IMR-90 (cell line): ENCODE results near the gene CDH3. TPM values are rescaled to one million over a fixed set of nuclear protein-coding genes. Genes with fewer than 3 reads are reported as not detected.

Experiments used
- ATAC-seq: fragments of 200-7000 bp; cut with Tn5 transposase; 2 replicates; pipeline ENCODE4 v1.9.1; 2020; ENCODE audit warnings: low read depth, mild to moderate bottlenecking, moderate library complexity
- BruUV-seq: library from RNA; stranded (reverse); fragments of 400-500 nt; replicated peaks from 2 replicates; lab custom pipeline; 2021; lab: Mats Ljungman, UMichigan
- CTCF ChIA-PET: fragments of 300-600 bp; formaldehyde crosslinking; extraction: SDS; loops from one replicate; lab custom pipeline; 2021; ENCODE audit warnings: antibody characterized with exemption; lab: Yijun Ruan, JAX
- POLR2A ChIA-PET: fragments of 300-600 bp; sonication (Branson Sonifier 250); formaldehyde crosslinking; loops from one replicate; lab custom pipeline; 2022; ENCODE audit warnings: antibody characterized with exemption; ENCODE audit not compliant: unreplicated experiment; lab: Charles Lee
- DNase-seq: peaks from one replicate; pipeline ENCODE4 v3.0.0; 2013
- H2AFZ ChIP-seq: replicated peaks from 2 replicates; pipeline ENCODE3; 2013; ENCODE audit warnings: low read length, mild to moderate bottlenecking; ENCODE audit not compliant: poor library complexity
- H2AK5ac ChIP-seq: 2 replicates; pipeline ENCODE4 v1.6.1; 2013; ENCODE audit warnings: low read depth, low read length, inconsistent platforms
- H2AK9ac ChIP-seq: replicated peaks from 2 replicates; pipeline ENCODE3; 2013; ENCODE audit warnings: mild to moderate bottlenecking, low read depth, low read length, moderate library complexity; ENCODE audit not compliant: poor library complexity
- H2BK120ac ChIP-seq: 2 replicates; pipeline ENCODE4 v1.6.1; 2013; ENCODE audit warnings: low read depth, low read length, inconsistent platforms
- H2BK15ac ChIP-seq: 3 replicates; pipeline ENCODE4 v1.6.1; 2013; ENCODE audit warnings: low read depth, low read length, inconsistent platforms
- H2BK20ac ChIP-seq: 2 replicates; pipeline ENCODE4 v1.6.1; 2013; ENCODE audit warnings: low read depth, mild to moderate bottlenecking, inconsistent platforms, low read length, moderate library complexity
- H2BK5ac ChIP-seq: 2 replicates; pipeline ENCODE4 v1.6.1; 2013; ENCODE audit warnings: mild to moderate bottlenecking, low read depth, low read length, inconsistent platforms; ENCODE audit not compliant: poor library complexity, severe bottlenecking
- H3K14ac ChIP-seq: replicated peaks from 2 replicates; pipeline ENCODE4 v1.6.1; 2013; ENCODE audit warnings: low read depth, low read length, inconsistent platforms
- H3K18ac ChIP-seq: 2 replicates; pipeline ENCODE4 v1.6.1; 2013; ENCODE audit warnings: low read depth, low read length, control low read depth
- H3K23ac ChIP-seq: 2 replicates; pipeline ENCODE4 v1.6.1; 2013; ENCODE audit warnings: low read depth, low read length, inconsistent platforms
- H3K27ac ChIP-seq: 2 replicates; pipeline ENCODE4 v1.5.1; 2013; ENCODE audit warnings: mild to moderate bottlenecking, control low read depth, low read length; ENCODE audit not compliant: insufficient read depth
- H3K27me3 ChIP-seq: 2 replicates; pipeline ENCODE4 v1.6.1; 2013; ENCODE audit warnings: low read length; ENCODE audit not compliant: control insufficient read depth, insufficient read depth
- H3K36me3 ChIP-seq: 2 replicates; pipeline ENCODE4 v1.6.1; 2013; ENCODE audit warnings: low read length, mixed read lengths; ENCODE audit not compliant: control insufficient read depth, insufficient read depth
- H3K4ac ChIP-seq: 2 replicates; pipeline ENCODE4 v1.6.1; 2013; ENCODE audit warnings: low read depth, low read length, inconsistent platforms
- H3K4me1 ChIP-seq: 2 replicates; pipeline ENCODE4 v1.6.1; 2013; ENCODE audit warnings: low read length, mixed read lengths; ENCODE audit not compliant: control insufficient read depth, insufficient read depth
- H3K4me2 ChIP-seq: 2 replicates; pipeline ENCODE4 v1.6.1; 2013; ENCODE audit warnings: low read depth, mild to moderate bottlenecking, control low read depth, low read length, moderate library complexity
- H3K4me3 ChIP-seq: 2 replicates; pipeline ENCODE4 v1.5.1; 2013; ENCODE audit warnings: low read depth, mild to moderate bottlenecking, control low read depth, low read length, moderate library complexity; ENCODE audit not compliant: insufficient read depth
- H3K56ac ChIP-seq: 2 replicates; pipeline ENCODE4 v1.6.1; 2013; ENCODE audit warnings: low read length, inconsistent platforms; ENCODE audit not compliant: insufficient read depth; ENCODE audit errors: extremely low read depth
- H3K79me1 ChIP-seq, 2 experiments: 2 replicates each; pipeline ENCODE4 v1.6.1; 2013; ENCODE audit warnings: low read length in 2 of 2, inconsistent platforms in 1 of 2, low read depth in 1 of 2
- H3K9ac ChIP-seq: 2 replicates; pipeline ENCODE4 v1.6.1; 2013; ENCODE audit warnings: low read depth, low read length, control low read depth
- H3K9me1 ChIP-seq: 2 replicates; pipeline ENCODE4 v1.6.1; 2013; ENCODE audit warnings: low read length, inconsistent platforms; ENCODE audit not compliant: insufficient read depth
- H3K9me3 ChIP-seq: 2 replicates; pipeline ENCODE4 v1.6.1; 2013; ENCODE audit warnings: low read length; ENCODE audit not compliant: control insufficient read depth, insufficient read depth
- H4K20me1 ChIP-seq: 2 replicates; pipeline ENCODE4 v1.6.1; 2013; ENCODE audit warnings: low read length, inconsistent platforms; ENCODE audit not compliant: insufficient read depth
- H4K5ac ChIP-seq: 2 replicates; pipeline ENCODE4 v1.6.1; 2013; ENCODE audit warnings: mild to moderate bottlenecking, low read depth, low read length, control low read depth
- H4K8ac ChIP-seq, 2 experiments: 2 replicates each; pipeline ENCODE4 v1.6.1; 2013; ENCODE audit warnings: low read depth in 2 of 2, low read length in 2 of 2, control low read depth in 1 of 2, inconsistent platforms in 1 of 2
- H4K91ac ChIP-seq: 2 replicates; pipeline ENCODE4 v1.6.1; 2013; ENCODE audit warnings: low read depth, low read length, inconsistent platforms; ENCODE audit not compliant: insufficient read depth
- BHLHE40 ChIP-seq: fragments of 150-350 bp; IDR thresholded peaks from 2 replicates; pipeline ENCODE4 v1.6.1; 2016; ENCODE audit warnings: mild to moderate bottlenecking, low read depth, low read length
- CEBPB ChIP-seq: IDR thresholded peaks from 2 replicates; pipeline ENCODE4 v1.6.1; 2012; ENCODE audit warnings: low read depth, low read length, improper control_type of control experiment
- CHD1 ChIP-seq: IDR thresholded peaks from 2 replicates; pipeline ENCODE4 v1.6.1; 2012; ENCODE audit warnings: low read depth, low read length, improper control_type of control experiment
- MAFK ChIP-seq: IDR thresholded peaks from 2 replicates; pipeline ENCODE4 v1.6.1; 2012; ENCODE audit warnings: low read depth, low read length, improper control_type of control experiment
- MAZ ChIP-seq: IDR thresholded peaks from 2 replicates; pipeline ENCODE4 v1.6.1; 2012; ENCODE audit warnings: low read depth, mild to moderate bottlenecking, low read length, improper control_type of control experiment, moderate library complexity, borderline replicate concordance
- MXI1 ChIP-seq: IDR thresholded peaks from 2 replicates; pipeline ENCODE4 v1.6.1; 2012; ENCODE audit warnings: low read depth, mild to moderate bottlenecking, low read length, moderate library complexity, borderline replicate concordance
- NFE2L2 ChIP-seq: fragments of 150-350 bp; IDR thresholded peaks from 2 replicates; pipeline ENCODE4 v1.6.1; 2016; ENCODE audit warnings: low read depth, mild to moderate bottlenecking, low read length
- POLR2A ChIP-seq: IDR thresholded peaks from 2 replicates; pipeline ENCODE4 v1.6.1; 2012; ENCODE audit warnings: mild to moderate bottlenecking, low read depth, low read length
- RAD21 ChIP-seq: IDR thresholded peaks from 2 replicates; pipeline ENCODE4 v1.6.1; 2012; ENCODE audit warnings: low read length, improper control_type of control experiment
- RFX5 ChIP-seq: IDR thresholded peaks from 2 replicates; pipeline ENCODE4 v1.8.0; 2012; ENCODE audit warnings: low read depth, mild to moderate bottlenecking, low read length, moderate library complexity
- SMC3 ChIP-seq: fragments of 150-350 bp; IDR thresholded peaks from 2 replicates; pipeline ENCODE4 v1.6.1; 2016; ENCODE audit warnings: low read depth, mild to moderate bottlenecking, antibody characterized with exemption, low read length, moderate library complexity
- WGBS, 2 experiments: methylation state at CpG; one replicate each; pipeline versions ENCODE4 v1.1.5 to v1.1.7; 2013; ENCODE audit warnings: missing lambda C conversion rate in 2 of 2; ENCODE audit not compliant: insufficient read length in 1 of 2; ENCODE audit errors: extremely low coverage in 2 of 2; 5-methylcytosine and 5-hydroxymethylcytosine counted together
- dilution Hi-C: fragments of 300-500 bp; cut with HindIII; formaldehyde crosslinking; loops from one replicate; pipeline ENCODE4 v1.14.3; 2018; ENCODE audit warnings: low sequenced_read_pairs; ENCODE audit not compliant: unreplicated experiment
- in situ Hi-C: fragments of 300-500 bp; cut with MboI; formaldehyde crosslinking; loops from 3 replicates; pipeline ENCODE4 v1.14.3; 2019; ENCODE audit warnings: low sequenced_read_pairs, inconsistent platforms, mixed read lengths
- intact Hi-C: fragments of 100-400 bp; cut with micrococcal nuclease; formaldehyde crosslinking; loops from 2 replicates; pipeline ENCODE4 v1.10.0; 2022
- polyA plus RNA-seq, 3 experiments: library from polyadenylated mRNA; depleted of rRNA; stranded (reverse); fragments of >200 nt; gene quantifications; 2 replicates each; pipeline ENCODE4 v1.2.3, GENCODE V29; 2012; ENCODE audit warnings: low replicate concordance in 1 of 3
- total RNA-seq: library from RNA; depleted of rRNA; stranded (reverse); fragments of >200 nt; gene quantifications from 2 replicates; pipeline ENCODE4 v1.2.3, GENCODE V29; 2012
- TF ChIP-seq, protein P1 (sequence below): conservative IDR thresholded peaks from 2 replicates; pipeline ENCODE4 v1.5.1; 2012; ENCODE audit warnings: mild to moderate bottlenecking, low read depth, low read length, improper control_type of control experiment
- TF ChIP-seq, protein P2 (sequence below): fragments of 150-350 bp; IDR thresholded peaks from 2 replicates; pipeline ENCODE4 v1.6.1; 2017; ENCODE audit warnings: mild to moderate bottlenecking, antibody characterized with exemption, low read length, low read depth
- TF ChIP-seq, protein P3 (sequence below): fragments of 150-350 bp; IDR thresholded peaks from 2 replicates; pipeline ENCODE4 v1.6.1; 2016; ENCODE audit warnings: low read depth, mild to moderate bottlenecking, low read length, moderate library complexity, borderline replicate concordance

The CDH3 gene
- total and polyA plus RNA-seq, 2 of the 4 experiments (the other 2 are of a cell fraction) = not detected

DNA sequence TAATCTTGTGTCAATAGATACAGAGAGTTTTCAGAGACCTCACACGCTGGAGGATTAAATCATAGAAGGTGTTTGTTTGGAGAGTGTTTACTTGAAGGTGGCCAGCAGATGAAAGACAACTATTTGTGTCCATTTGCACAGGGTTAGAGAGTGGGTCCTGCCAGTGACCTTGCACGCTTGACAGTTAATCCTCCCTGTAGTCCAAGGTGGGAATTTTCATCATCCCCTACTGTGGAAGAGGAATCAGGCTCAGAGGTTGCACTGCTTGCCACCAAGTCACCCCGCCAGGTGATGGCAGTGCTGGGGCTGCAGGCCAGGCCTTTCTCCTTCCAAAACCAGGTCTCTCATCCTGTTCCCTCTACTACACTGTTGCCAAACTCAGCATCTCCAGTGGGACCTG is 104.3 kb downstream of the CDH3 start:
- H2BK15ac ChIP-seq = no peak overlapping the region
- no peaks in the 10 kb centered on the region for H3K79me1 ChIP-seq
- no peak overlapping the region for H4K5ac ChIP-seq
- intact Hi-C loops = no loop called here
- H3K18ac ChIP-seq = no peak overlapping the region
- DNase-seq (no peak), ATAC-seq (no peak)
- no peak overlapping the region for H2AFZ ChIP-seq
- no peak overlapping the region for H2BK120ac ChIP-seq
- H3K14ac ChIP-seq = no peak overlapping the region
- no peaks in the 10 kb centered on the region for H3K36me3 ChIP-seq
- POLR2A ChIA-PET = no interaction called here
- no peaks in the 10 kb centered on the region for H3K4me1 ChIP-seq
- H3K23ac ChIP-seq = no peak overlapping the region
- H4K91ac ChIP-seq = no peak overlapping the region
- TF ChIP-seq CEBPB (no peak), NFE2L2 (no peak), SMC3 (no peak), BHLHE40 (no peak), RAD21 (no peak), MAFK (no peak), POLR2A (no peak), CHD1 (no peak), MXI1 (no peak), RFX5 (no peak), MAZ (no peak)
- TF ChIP-seq, protein P1, sequence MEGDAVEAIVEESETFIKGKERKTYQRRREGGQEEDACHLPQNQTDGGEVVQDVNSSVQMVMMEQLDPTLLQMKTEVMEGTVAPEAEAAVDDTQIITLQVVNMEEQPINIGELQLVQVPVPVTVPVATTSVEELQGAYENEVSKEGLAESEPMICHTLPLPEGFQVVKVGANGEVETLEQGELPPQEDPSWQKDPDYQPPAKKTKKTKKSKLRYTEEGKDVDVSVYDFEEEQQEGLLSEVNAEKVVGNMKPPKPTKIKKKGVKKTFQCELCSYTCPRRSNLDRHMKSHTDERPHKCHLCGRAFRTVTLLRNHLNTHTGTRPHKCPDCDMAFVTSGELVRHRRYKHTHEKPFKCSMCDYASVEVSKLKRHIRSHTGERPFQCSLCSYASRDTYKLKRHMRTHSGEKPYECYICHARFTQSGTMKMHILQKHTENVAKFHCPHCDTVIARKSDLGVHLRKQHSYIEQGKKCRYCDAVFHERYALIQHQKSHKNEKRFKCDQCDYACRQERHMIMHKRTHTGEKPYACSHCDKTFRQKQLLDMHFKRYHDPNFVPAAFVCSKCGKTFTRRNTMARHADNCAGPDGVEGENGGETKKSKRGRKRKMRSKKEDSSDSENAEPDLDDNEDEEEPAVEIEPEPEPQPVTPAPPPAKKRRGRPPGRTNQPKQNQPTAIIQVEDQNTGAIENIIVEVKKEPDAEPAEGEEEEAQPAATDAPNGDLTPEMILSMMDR = no peak
- TF ChIP-seq, protein P2, sequence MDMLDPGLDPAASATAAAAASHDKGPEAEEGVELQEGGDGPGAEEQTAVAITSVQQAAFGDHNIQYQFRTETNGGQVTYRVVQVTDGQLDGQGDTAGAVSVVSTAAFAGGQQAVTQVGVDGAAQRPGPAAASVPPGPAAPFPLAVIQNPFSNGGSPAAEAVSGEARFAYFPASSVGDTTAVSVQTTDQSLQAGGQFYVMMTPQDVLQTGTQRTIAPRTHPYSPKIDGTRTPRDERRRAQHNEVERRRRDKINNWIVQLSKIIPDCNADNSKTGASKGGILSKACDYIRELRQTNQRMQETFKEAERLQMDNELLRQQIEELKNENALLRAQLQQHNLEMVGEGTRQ = no peak
- TF ChIP-seq, protein P3, sequence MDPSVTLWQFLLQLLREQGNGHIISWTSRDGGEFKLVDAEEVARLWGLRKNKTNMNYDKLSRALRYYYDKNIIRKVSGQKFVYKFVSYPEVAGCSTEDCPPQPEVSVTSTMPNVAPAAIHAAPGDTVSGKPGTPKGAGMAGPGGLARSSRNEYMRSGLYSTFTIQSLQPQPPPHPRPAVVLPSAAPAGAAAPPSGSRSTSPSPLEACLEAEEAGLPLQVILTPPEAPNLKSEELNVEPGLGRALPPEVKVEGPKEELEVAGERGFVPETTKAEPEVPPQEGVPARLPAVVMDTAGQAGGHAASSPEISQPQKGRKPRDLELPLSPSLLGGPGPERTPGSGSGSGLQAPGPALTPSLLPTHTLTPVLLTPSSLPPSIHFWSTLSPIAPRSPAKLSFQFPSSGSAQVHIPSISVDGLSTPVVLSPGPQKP = no peak
- H3K4me2 ChIP-seq = no peak overlapping the region
- dilution Hi-C loops = no loop called here
- no peak overlapping the region for H3K4me3 ChIP-seq
- no peak overlapping the region for H3K56ac ChIP-seq
- no peaks in the 10 kb centered on the region for H3K9me3 ChIP-seq
- no peaks in the 10 kb centered on the region for H3K9me1 ChIP-seq
- no peak overlapping the region for H3K27ac ChIP-seq
- H4K20me1 ChIP-seq = no peaks in the 10 kb centered on the region
- H2BK5ac ChIP-seq = no peak overlapping the region
- no peak overlapping the region for H3K4ac ChIP-seq
- H2AK9ac ChIP-seq = no peak overlapping the region
- no peak overlapping the region for H3K9ac ChIP-seq
- WGBS, 2 experiments = 40% methylated on average over 1 of the region's 3 CpGs; no CpG with 5 or more reads in 1 of the 2 experiments
- CTCF ChIA-PET = no interaction called here
- in situ Hi-C loops = no loop called here
- H2BK20ac ChIP-seq = no peak overlapping the region
- peaks cover 23% of the 10 kb centered on the region for H3K27me3 ChIP-seq
- no peak overlapping the region for H2AK5ac ChIP-seq
- no peak overlapping the region for H4K8ac ChIP-seq
- BruUV-seq = no TSS peak
